Measurements from ENCODE around the gene HUS1. TPM values are rescaled to one million over a fixed set of nuclear protein-coding genes. Genes with fewer than 3 reads are reported as not detected.

The HUS1 gene
- polyA plus RNA-seq, 3 donors, result 37.7 to 45.9 (median 38.8) TPM

DNA sequence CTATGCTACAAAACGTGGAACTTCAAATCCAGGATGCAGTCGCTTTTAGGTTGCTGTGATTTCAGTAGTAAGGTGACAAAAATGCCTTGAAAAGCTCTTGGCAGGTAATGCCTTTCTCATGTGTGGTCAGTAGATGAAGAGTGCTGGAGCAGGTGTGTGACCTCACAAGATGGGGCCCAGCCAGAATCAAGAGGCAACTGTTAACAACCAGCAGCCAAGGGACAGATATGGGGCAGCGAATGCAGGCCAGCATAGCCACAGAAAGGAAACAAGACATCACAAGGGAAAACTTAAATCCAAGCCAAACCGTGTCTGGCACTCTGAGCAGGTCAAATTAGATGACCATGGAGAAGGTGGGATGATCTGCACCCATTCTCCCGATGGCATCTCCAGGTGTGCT, 12.3 kb downstream of the HUS1 start:
- no peak overlapping the region for H3K4me3 ChIP-seq (replicated peaks in 1 of 3; ENCODE audit: low read depth in 2 of 3, low read length in 3 of 3)
- no peaks in the 10 kb centered on the region for H3K79me2 ChIP-seq (ENCODE audit: insufficient read depth, low read length)
- no peaks in the 10 kb centered on the region for H3K9me3 ChIP-seq (replicated peaks in 1 of 2; ENCODE audit: control insufficient read depth in 1 of 2, insufficient read depth in 1 of 2, low read length in 2 of 2)
- H3K27me3 ChIP-seq (ENCODE audit: control insufficient read depth in 2 of 2, insufficient read depth in 2 of 2, low read length in 2 of 2), result no peaks in the 10 kb centered on the region
- TF ChIP-seq, protein P1, sequence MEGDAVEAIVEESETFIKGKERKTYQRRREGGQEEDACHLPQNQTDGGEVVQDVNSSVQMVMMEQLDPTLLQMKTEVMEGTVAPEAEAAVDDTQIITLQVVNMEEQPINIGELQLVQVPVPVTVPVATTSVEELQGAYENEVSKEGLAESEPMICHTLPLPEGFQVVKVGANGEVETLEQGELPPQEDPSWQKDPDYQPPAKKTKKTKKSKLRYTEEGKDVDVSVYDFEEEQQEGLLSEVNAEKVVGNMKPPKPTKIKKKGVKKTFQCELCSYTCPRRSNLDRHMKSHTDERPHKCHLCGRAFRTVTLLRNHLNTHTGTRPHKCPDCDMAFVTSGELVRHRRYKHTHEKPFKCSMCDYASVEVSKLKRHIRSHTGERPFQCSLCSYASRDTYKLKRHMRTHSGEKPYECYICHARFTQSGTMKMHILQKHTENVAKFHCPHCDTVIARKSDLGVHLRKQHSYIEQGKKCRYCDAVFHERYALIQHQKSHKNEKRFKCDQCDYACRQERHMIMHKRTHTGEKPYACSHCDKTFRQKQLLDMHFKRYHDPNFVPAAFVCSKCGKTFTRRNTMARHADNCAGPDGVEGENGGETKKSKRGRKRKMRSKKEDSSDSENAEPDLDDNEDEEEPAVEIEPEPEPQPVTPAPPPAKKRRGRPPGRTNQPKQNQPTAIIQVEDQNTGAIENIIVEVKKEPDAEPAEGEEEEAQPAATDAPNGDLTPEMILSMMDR (IDR thresholded peaks at IDR 0.05), result no peak
- no peak overlapping the region for H3K4me2 ChIP-seq (replicated peaks; ENCODE audit: extremely low read depth, low read length, poor library complexity, severe bottlenecking)
- H3K4me1 ChIP-seq (ENCODE audit: control insufficient read depth in 1 of 2, insufficient read depth in 2 of 2, low read length in 2 of 2), result peaks cover 22 to 28% of the 10 kb centered on the region in 2 donors
- H3K27me3 Mint-ChIP-seq (ENCODE audit: low read depth in 3 of 3), result peaks cover 0 to 4% (median 1%) of the 10 kb centered on the region in 3 donors
- H3K36me3 ChIP-seq (replicated peaks in 1 of 2; ENCODE audit: control insufficient read depth in 1 of 2, insufficient read depth in 2 of 2, low read length in 2 of 2), result peaks cover 64 to 72% of the 10 kb centered on the region in 2 donors
- no peak overlapping the region for H3K4me3 Mint-ChIP-seq
- no peak for DNase-seq
- peak overlapping the region in 3 of 7 donors; percentile 38 to 71 (median 43) for H3K27ac Mint-ChIP-seq
- peaks cover 10% of the 10 kb centered on the region for H4K20me1 ChIP-seq (ENCODE audit: insufficient read depth, low read length)
- peaks cover 73 to 76% of the 10 kb centered on the region in 2 donors for H3K36me3 Mint-ChIP-seq
- H3K27ac ChIP-seq (ENCODE audit: low read depth in 1 of 2, low read length in 2 of 2), result no peak overlapping the region
- peaks cover 2 to 7% (median 4%) of the 10 kb centered on the region in 7 donors for H3K9me3 Mint-ChIP-seq
- intact Hi-C loops (cut with micrococcal nuclease), result no loop called here
- WGBS (ENCODE audit: insufficient coverage), result 86% methylated on average over 3 of the region's 5 CpGs
- H2AFZ ChIP-seq (ENCODE audit: insufficient read depth, low read depth, low read length, poor library complexity, severe bottlenecking), result no peak overlapping the region
- peaks cover 27% of the 10 kb centered on the region for H3K4me1 Mint-ChIP-seq
- no peak overlapping the region for H3K9ac ChIP-seq (ENCODE audit: insufficient read depth, low read length, poor library complexity, severe bottlenecking)

DNA sequence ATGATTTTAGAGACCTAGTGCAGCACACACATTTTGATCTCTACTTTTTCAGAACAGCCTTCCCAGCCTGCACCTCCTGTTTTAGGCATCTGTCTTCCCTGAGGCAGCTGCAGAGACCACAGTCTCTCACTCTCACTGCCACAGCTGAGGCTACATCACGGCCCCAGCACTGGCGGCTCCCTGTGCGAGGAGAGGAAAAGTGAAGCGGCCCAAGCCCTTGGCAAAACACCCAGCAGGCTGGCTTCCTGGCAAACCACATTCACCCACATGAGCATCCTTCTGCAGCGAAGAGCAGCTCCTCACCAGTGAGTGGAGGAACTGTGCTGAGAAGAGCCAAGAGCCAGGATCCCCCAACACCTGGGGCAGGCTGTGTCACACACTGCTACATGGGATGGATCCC, 14.0 kb downstream of the HUS1 start:
- Histone ChIP-seq H3K9ac (ENCODE audit: insufficient read depth, low read length, poor library complexity, severe bottlenecking) (no peak overlapping the region), H2AFZ (ENCODE audit: insufficient read depth, low read depth, low read length, poor library complexity, severe bottlenecking) (no peak overlapping the region), H3K27me3 (ENCODE audit: control insufficient read depth in 2 of 2, insufficient read depth in 2 of 2, low read length in 2 of 2) (no peaks in the 10 kb centered on the region), H3K79me2 (ENCODE audit: insufficient read depth, low read length) (no peaks in the 10 kb centered on the region), H3K4me1 (ENCODE audit: control insufficient read depth in 1 of 2, insufficient read depth in 2 of 2, low read length in 2 of 2) (peaks cover 10 to 14% of the 10 kb centered on the region in 2 donors), H3K4me3 (replicated peaks in 1 of 3; ENCODE audit: low read depth in 2 of 3, low read length in 3 of 3) (no peak overlapping the region), H3K27ac (ENCODE audit: low read depth in 1 of 2, low read length in 2 of 2) (peak overlapping the region in 1 of 2 donors; percentile 32), H3K36me3 (replicated peaks in 1 of 2; ENCODE audit: control insufficient read depth in 1 of 2, insufficient read depth in 2 of 2, low read length in 2 of 2) (peaks cover 76 to 83% of the 10 kb centered on the region in 2 donors), H4K20me1 (ENCODE audit: insufficient read depth, low read length) (peaks cover 10% of the 10 kb centered on the region), H3K4me2 (replicated peaks; ENCODE audit: extremely low read depth, low read length, poor library complexity, severe bottlenecking) (no peak overlapping the region), H3K9me3 (replicated peaks in 1 of 2; ENCODE audit: control insufficient read depth in 1 of 2, insufficient read depth in 1 of 2, low read length in 2 of 2) (no peaks in the 10 kb centered on the region)
- no peak for DNase-seq
- no CpG with 5 or more reads among the region's 5 CpGs for WGBS (ENCODE audit: insufficient coverage)
- H3K4me1 Mint-ChIP-seq, result peaks cover 14% of the 10 kb centered on the region
- no peak overlapping the region for H3K4me3 Mint-ChIP-seq
- peaks cover 2 to 9% (median 7%) of the 10 kb centered on the region in 7 donors for H3K9me3 Mint-ChIP-seq
- peaks cover 83% of the 10 kb centered on the region in 2 donors for H3K36me3 Mint-ChIP-seq
- peaks cover 0 to 7% (median 1%) of the 10 kb centered on the region in 3 donors for H3K27me3 Mint-ChIP-seq (ENCODE audit: low read depth in 3 of 3)
- peak overlapping the region in 3 of 7 donors; percentile 10 to 57 (median 24) for H3K27ac Mint-ChIP-seq
- intact Hi-C loops (cut with micrococcal nuclease), result no loop called here
- TF ChIP-seq, protein P1 (IDR thresholded peaks at IDR 0.05), result no peak

Measured in CD14-positive monocyte (primary cell).